HepG2 (cell line): ENCODE data around the gene DDRGK1. TPM values are rescaled to one million over a fixed set of nuclear protein-coding genes. Genes with fewer than 3 reads are reported as not detected.

Experiments
- CAMTA2 ChIP-seq: sonication (generic); formaldehyde crosslinking; IDR thresholded peaks from 2 replicates; pipeline ENCODE4 v1.4.0; 2020; ENCODE audit warnings: mild to moderate bottlenecking, missing genetic modification reagents, borderline replicate concordance
- GFI1 ChIP-seq: sonication (generic); formaldehyde crosslinking; IDR thresholded peaks from 2 replicates; pipeline ENCODE4 v1.5.0; 2020; ENCODE audit warnings: missing genetic modification reagents, mild to moderate bottlenecking, borderline replicate concordance
- IRX3 ChIP-seq: sonication (generic); formaldehyde crosslinking; IDR thresholded peaks from 2 replicates; pipeline ENCODE4 v1.8.1; 2023; ENCODE audit warnings: mild to moderate bottlenecking, low read depth, missing genetic modification reagents, borderline replicate concordance
- ISX ChIP-seq: sonication (generic); formaldehyde crosslinking; conservative IDR thresholded peaks from 2 replicates; pipeline ENCODE4 v1.5.0; 2020; ENCODE audit warnings: missing genetic modification reagents
- LRRFIP1 ChIP-seq: sonication (generic); formaldehyde crosslinking; conservative IDR thresholded peaks from 2 replicates; pipeline ENCODE4 v1.4.0; 2020; ENCODE audit warnings: missing genetic modification reagents
- NCOR1 ChIP-seq: fragments of 200-600 bp; sonication (generic); IDR thresholded peaks from 2 replicates; pipeline ENCODE4 v1.7.0; 2017; ENCODE audit warnings: antibody characterized with exemption, low read length, borderline replicate concordance
- PAXIP1 ChIP-seq: sonication (generic); formaldehyde crosslinking; conservative IDR thresholded peaks from 2 replicates; pipeline ENCODE4 v1.4.0; 2020; ENCODE audit warnings: mild to moderate bottlenecking, missing genetic modification reagents, moderate library complexity
- POGK ChIP-seq: sonication (generic); formaldehyde crosslinking; conservative IDR thresholded peaks from 2 replicates; pipeline ENCODE4 v1.8.0; 2022; ENCODE audit warnings: mild to moderate bottlenecking, moderate library complexity, missing genetic modification reagents
- PREB ChIP-seq: sonication (generic); formaldehyde crosslinking; IDR thresholded peaks from 2 replicates; pipeline ENCODE4 v1.4.0; 2020; ENCODE audit warnings: missing genetic modification reagents
- TEAD3 ChIP-seq: optimal IDR thresholded peaks from 2 replicates; pipeline ENCODE3; 2016; ENCODE audit warnings: borderline replicate concordance
- TP53 ChIP-seq: sonication (generic); formaldehyde crosslinking; conservative IDR thresholded peaks from 2 replicates; pipeline ENCODE4 v1.4.0; 2020; ENCODE audit warnings: missing genetic modification reagents
- XRCC5 ChIP-seq: fragments of 200-400 bp; formaldehyde crosslinking; optimal IDR thresholded peaks from 2 replicates; pipeline ENCODE3; 2017; ENCODE audit warnings: mild to moderate bottlenecking, low read length
- ZFP36L1 ChIP-seq: sonication (generic); formaldehyde crosslinking; IDR thresholded peaks from 2 replicates; pipeline ENCODE4 v1.8.0; 2022; ENCODE audit warnings: mild to moderate bottlenecking, missing genetic modification reagents, moderate library complexity
- ZNF280B ChIP-seq: sonication (generic); formaldehyde crosslinking; IDR thresholded peaks from 2 replicates; pipeline ENCODE4 v1.5.0; 2020; ENCODE audit warnings: missing genetic modification reagents, mild to moderate bottlenecking, borderline replicate concordance
- ZNF329 ChIP-seq: sonication (generic); formaldehyde crosslinking; IDR thresholded peaks from 2 replicates; pipeline ENCODE4 v1.9.0; 2021; ENCODE audit warnings: low read depth, mild to moderate bottlenecking, missing genetic modification reagents
- ZNF333 ChIP-seq: sonication (generic); formaldehyde crosslinking; IDR thresholded peaks from 2 replicates; pipeline ENCODE4 v1.4.0; 2020; ENCODE audit warnings: mild to moderate bottlenecking, missing genetic modification reagents, borderline replicate concordance
- ZNF597 ChIP-seq: sonication (generic); formaldehyde crosslinking; IDR thresholded peaks from 2 replicates; pipeline ENCODE4 v1.5.0; 2020; ENCODE audit warnings: missing genetic modification reagents
- ZNF670 ChIP-seq: sonication (generic); formaldehyde crosslinking; IDR thresholded peaks from 2 replicates; pipeline ENCODE4 v1.8.0; 2022; ENCODE audit warnings: mild to moderate bottlenecking, missing genetic modification reagents, borderline replicate concordance
- polyA plus RNA-seq, 8 experiments: library from polyadenylated mRNA; depleted of rRNA in 3 of 8; stranded (reverse) in 7 of 8; unstranded in 1 of 8; fragments of >200 nt; fragmentation: Illumina TruSeq in 4 of 8; extraction: Trizol in 4 of 8; gene quantifications; 2 replicates each; pipeline versions ENCODE4 v1.2.1 to v1.2.3, GENCODE V29; 2011 to 2016; ENCODE audit warnings: low read depth in 4 of 8, missing spikeins in 1 of 8, mixed read lengths in 1 of 8; ENCODE audit not compliant: insufficient read depth in 1 of 8
- total RNA-seq, 5 experiments: library from RNA; depleted of rRNA; stranded (reverse); fragments of >200 nt; fragmentation: Illumina TruSeq; extraction: Trizol; gene quantifications; 2 replicates each; pipeline ENCODE4 v1.2.3, GENCODE V29; 2016; ENCODE audit warnings: low read depth in 1 of 5

DDRGK1 gene
- total and polyA plus RNA-seq, 2 of the 13 experiments (the other 11 are each of a cell fraction or from before 2014, with no cell fraction given), result 96.7 to 149 TPM

GRCh38 chr20:3250091-3250504 lies 45.6 kb upstream of the DDRGK1 start (continued):
- TF ChIP-seq PAXIP1 (CRISPR knock-in tag), result peak; percentile 25; the same call in 1 of the 2 replicates
- no peak for TF ChIP-seq GFI1 (CRISPR knock-in tag)
- TF ChIP-seq NCOR1, result no peak
- no peak for TF ChIP-seq LRRFIP1 (CRISPR knock-in tag)
- TF ChIP-seq ZNF280B (CRISPR knock-in tag), result no peak; the same call in 1 of the 2 replicates
- TF ChIP-seq ISX (CRISPR knock-in tag), result no peak
- TF ChIP-seq TP53 (CRISPR knock-in tag), result no peak
- no peak for TF ChIP-seq CAMTA2 (CRISPR knock-in tag)
- TF ChIP-seq POGK (CRISPR knock-in tag), result no peak
- peak; percentile 94 for TF ChIP-seq ZFP36L1 (CRISPR knock-in tag)
- peak; percentile 84 for TF ChIP-seq XRCC5
- TF ChIP-seq ZNF333 (CRISPR knock-in tag), result no peak
- TF ChIP-seq TEAD3 (CRISPR knock-in tag), result peak; percentile 70
- TF ChIP-seq IRX3 (CRISPR knock-in tag), result no peak
- TF ChIP-seq ZNF670 (CRISPR knock-in tag), result no peak
- no peak for TF ChIP-seq PREB (CRISPR knock-in tag)
- TF ChIP-seq ZNF597 (CRISPR knock-in tag), result no peak
- no peak for TF ChIP-seq ZNF329 (CRISPR knock-in tag)
